ENCODE measurements around the gene SMAP1.
A peak's percentile ranks its signal among the peaks of the same experiment; 100 is the strongest.
"Not testable (repeated sequence)": the region's sequence is repeated elsewhere in the genome, so short reads cannot be mapped to it uniquely, and the experiment has no call there.

The SMAP1 gene

DNA sequence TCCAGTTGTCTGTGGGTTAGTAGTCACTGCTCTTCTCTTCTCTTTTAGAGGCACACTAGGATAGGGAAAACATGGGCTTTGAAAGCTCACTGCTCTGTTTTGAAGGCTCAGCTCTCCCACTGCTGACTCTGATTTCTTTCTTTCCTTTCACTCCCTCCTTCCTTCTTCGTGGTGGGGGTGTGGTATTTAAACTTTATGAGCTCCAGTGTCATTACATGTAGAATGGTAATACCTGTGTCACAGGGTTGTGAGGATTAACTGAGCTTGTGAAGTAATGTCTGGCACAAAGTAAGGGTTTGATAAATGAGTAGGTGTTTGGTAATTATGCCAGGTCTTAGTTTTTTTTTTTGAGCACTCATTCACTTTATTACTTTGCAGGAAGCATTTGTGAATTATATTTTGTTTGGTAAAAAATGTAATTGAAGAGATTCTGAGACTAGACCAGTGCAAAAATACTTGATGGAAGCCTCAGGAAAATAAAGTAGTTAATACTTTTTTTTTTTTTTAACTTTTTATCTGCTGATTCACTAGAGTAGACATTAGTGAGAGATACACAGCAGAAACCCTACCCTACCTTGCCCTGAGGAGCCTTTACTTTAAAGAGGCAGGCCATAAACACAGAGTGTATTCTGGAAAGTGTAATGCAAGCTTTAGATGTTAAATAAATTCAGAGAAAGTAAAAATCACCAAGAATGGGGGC, 17.3 kb downstream of the SMAP1 start:
- DNase-seq: no peak

DNA sequence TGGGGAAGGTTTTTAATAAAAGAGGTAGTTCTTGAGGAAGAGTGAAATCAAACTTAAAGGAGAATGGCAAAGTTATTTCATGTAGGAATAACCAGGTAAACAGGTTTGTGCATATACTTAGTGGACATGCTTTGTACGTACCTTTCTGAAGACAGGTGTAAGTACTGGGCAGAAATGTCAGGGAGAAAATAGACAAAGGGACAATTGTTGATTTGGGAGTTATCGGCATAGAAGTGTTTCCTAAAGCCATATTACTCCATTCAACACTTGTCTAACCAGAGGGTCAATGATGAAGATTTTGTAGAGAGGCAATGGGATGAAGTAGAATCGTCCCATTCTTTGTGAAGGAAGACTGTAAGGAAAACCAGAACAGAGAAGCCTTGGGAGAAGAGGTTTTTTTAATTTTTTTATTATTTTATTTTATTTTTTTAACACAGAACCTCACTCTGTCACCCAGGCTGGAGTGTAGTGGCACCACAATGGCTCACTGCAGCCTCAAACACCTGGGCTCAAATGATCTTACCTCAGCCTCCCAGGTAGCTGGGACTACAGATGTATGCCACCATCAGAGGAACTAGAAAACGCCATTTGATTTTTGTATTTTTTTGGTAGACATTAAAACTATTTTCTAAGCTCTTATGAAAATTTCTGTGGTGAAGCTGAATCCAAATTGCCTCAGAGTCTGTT, 18.0 kb downstream of the SMAP1 start:
- DNase-seq: no peak

DNA sequence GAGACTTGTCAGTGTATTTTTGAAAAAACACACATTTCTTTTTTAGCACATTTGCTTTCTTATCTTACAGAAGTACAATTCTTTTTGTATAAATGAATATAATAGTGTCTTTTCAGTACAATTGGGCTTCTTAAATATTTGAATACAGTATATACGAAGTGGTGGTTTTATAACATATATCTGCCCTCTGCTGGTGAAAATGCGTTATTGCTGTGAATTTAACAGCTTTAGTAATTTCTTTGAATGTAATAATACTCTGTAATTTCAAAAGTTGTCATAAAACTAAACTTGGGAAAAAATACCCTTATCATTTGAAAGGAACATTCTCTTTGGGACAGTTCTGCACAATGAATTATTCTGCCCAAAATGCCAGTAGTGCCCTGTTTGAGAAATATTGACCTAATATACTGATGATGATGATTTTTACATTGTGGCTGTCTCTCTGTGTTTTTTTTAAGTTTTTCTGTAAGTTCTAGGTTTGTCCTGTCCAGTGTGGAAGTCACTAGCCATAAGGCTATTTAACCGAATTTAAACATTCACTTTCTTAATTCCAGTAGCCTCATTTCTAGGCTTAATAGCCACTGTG, 19.0 kb downstream of the SMAP1 start:
- peak; percentile 36 for DNase-seq

DNA sequence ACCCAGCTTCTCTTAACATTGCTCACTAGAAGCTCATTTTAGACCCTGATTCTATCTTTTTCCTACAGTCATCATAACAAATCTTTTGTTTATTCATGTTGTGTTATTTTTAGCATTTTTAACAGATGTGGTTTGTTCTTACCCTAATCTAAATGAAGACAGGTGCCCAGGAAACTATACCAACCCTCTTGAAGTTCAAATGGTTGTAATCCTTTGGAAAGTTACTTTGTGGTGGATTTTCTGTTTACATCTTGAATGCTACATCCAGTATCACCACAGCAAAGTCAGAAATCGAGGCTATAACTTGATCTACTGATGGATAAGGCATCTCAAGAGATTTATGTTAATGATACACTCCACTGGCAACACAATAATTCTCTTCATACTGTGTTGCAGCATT, 26.2 kb downstream of the SMAP1 start:
- no peak for DNase-seq

DNA sequence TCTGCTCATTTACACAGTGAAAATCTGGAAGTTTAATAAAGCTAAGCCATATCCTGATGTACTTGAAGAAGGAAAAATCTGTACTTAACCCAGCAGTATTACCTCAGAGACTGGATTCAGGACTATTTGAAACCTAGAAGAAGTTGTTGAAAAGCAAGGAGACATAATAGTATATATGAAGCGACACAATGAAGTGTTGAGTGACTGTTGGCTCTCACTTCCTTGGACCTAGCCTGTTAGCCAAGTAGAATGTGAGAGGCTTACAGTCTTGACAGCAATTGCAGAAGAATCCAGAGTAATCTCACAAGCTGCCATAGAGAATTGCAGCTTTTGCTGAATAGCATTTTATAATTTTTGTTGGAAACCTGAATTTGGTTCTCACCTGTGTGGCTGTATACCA, 26.7 kb downstream of the SMAP1 start:
- DNase-seq: no peak

DNA sequence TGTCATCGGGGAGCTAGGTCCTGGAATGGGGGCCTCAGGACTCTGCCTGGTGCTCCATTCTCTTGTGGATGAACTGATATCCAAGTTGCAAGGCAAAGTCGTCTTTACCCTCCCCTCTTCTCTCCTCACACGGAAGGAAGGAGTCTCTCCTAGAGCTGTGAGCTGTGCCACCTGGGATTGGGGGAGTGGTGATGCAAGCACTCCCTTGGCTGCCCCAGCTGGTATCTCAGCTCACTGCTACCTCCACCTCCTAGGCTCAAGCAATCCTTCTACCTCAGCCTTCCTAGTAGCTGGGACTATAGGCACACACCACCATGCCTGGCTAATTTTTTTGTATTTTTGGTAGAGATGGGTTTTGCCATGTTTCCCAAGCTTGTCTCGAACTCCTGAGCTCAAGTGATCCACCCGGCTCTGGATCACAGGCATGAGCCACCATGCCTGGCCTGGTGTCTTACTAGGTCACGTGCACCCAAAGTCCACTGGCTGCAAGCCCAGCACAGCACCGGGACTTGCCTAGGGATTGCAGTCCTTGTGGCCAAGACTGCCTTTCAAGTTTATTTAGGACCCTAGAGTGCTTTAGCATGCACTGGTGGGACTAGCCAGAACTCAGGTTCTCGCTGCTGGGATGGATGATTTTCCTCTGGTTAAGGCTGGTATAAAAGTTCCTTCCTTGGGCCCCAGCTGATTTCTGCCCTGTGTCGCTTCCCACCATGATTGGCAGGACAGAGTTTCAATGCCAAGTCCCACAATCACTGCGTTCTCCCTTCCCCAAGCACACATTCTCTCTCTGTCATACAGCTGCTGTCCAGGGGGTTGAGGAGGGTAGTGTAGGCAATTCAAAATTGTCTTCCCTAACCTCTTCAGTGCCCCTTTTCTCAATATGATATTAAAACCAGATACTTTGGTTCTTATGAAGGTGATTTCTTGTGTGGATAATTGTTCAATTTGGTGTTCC, 33.5 kb downstream of the SMAP1 start:
- DNase-seq: no peak

DNA sequence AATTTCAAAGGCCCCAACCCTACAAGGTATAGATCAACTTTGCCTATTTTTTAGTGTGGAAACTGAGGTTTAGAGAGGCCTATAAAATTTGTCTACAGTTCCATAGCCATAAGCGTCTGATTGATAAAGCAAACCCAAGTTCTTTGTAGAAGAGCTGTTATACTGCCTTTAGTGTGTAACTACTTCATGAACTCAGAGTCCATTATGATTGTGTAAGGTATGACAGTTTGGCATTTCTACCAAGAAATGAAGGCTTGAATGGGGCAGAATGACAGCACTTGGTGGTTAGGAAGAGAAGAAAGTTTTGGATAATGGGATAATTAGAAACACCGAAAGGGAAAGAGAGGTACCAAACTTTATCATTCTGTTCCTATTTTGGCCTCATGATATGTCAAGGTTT, 38.1 kb downstream of the SMAP1 start:
- DNase-seq: no peak

DNA sequence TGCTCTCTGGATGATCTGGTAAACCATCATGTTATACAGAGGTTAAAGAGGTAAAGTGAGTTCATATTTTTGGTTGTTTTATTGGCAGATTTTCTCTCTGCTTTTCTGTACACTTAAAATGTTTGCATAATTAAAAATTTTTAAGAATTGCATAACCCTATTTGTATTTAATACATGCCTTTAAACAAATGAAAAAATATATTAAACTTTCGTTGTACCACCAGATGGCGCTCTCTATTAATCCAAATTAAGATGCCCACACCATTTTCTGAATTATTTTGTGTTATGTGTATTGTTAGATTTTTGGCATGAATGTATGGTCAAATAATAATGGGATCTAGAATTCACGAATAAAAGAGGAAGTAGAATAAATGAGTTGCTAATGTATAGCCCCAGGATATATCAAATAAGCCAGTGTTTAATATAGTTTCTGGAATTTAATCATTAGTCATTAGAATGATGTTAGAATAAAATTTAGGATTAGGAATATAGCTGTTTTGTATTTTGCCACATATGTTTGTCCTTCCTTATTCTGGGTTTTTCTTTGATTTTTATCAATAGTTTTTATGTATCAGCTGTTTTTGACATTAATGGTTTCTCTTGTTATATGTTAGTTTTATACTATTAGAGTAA, 38.9 kb downstream of the SMAP1 start:
- peak; percentile 78 for DNase-seq

DNA sequence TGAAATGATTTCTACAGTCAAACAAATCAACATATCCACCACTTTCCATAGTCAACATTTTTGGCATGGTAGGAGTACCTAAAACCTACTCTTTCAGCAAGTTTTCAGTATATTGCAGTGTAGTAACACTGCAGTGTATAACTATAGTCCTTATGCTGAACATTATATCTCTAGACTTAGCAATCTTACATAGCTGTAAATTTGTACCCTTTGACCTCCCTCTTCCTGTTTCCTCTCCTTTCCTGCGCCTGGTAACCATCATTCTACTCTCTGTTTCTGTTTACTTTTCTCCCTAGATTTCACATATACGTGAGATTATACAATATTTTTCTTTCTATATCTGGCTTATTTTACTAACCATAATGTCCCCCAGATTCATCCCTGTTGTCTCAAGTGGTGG, 40.2 kb downstream of the SMAP1 start:
- no peak for DNase-seq

DNA sequence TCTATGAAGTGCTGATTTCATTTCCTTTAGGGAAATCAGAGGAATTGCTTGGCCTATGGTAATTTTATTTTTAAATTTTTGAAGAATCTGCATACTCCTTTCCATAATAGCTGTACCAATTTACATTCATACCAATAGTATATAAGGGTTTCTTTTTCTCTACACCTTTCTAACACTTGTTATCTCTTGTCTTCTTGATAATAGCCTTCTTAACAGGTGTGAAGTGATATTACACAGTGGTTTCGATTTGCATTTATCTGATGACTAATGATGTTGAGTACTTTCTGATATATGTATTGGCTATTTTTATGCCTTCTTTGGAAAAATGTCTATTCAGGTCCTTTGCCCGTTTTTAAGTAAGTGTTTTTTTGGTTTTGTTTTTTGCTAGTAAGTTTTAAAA, 40.8 kb downstream of the SMAP1 start:
- DNase-seq: no peak

DNA sequence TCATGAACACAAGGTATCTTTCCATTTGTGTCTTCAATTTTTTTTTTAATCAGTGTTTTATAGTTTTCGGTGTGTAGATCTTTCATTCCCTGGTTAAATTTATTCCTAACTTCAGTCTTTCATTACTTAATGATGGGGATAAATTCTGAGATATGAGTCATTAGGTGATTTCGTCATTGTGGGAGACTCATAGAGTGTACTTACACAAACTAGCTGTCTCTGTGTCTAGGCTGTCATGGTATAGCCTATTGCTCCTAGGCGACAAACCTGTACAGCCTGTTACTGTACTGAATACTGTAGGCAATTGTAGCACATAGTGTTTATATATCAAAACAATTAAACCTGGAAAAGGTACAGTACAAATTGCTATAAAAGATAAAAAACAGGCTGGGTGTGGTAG, 42.1 kb downstream of the SMAP1 start:
- DNase-seq: no peak

DNA sequence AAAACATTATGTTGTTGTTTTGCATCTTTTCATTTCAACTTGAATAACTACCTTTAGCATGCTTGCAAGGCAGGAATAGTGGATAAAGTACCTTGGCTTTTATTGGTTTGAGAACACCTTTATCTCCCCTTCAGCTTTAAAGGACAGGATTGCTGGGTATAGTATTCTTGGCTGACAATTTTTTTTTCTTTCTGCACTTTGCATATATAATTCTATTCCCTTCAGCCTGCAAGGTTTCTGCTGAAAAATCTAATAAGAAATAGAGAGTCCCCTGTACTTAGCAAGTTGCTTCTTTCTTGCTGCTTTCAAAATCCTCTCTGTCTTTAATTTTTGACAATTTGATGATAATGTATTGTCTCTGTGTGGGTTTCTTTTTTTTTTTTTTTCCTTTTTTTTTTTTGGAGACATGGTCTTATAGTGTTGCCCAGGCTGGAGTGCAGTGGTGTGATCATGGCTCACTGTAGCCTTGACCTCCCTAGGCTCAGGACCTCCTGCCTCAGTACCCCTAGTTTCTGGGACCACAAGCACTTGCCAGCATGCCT, 47.1 kb downstream of the SMAP1 start:
- DNase-seq: no peak

DNA sequence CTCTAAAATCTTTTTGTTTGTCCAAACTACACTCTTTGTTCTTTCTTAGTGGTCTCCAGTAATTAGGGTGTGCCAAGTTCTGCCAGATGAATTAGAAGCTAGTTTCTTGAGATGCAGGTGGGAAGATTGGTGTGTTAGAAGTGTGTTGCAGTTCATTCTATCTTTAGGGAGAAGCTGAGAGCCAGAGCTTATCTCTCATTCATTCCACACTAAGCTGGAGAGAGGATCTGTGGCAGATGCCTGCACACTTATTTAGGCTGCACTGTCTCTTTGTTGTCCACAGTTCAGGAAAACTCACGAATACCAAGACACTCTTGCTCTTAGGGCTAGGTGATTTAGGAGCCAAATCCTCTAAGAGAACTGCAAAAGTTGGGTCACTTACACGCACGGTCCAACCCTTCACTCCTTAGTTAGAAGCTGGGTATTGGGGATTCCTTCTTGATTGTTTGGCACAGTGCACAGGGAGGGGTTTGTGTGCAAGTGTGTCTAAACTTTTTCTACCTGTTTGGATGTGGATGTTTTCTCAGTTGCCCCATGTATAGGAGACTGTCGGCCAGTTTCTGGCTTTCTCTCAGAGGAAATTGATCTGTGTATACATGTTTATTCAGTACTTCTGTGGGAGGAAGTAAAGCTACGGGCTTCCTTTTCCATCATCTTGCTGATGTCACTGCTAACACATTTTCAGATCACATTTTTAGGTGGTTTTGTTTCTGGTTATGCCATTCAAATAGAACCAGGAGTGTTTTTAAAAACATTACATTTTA, 49.5 kb downstream of the SMAP1 start:
- DNase-seq: no peak

DNA sequence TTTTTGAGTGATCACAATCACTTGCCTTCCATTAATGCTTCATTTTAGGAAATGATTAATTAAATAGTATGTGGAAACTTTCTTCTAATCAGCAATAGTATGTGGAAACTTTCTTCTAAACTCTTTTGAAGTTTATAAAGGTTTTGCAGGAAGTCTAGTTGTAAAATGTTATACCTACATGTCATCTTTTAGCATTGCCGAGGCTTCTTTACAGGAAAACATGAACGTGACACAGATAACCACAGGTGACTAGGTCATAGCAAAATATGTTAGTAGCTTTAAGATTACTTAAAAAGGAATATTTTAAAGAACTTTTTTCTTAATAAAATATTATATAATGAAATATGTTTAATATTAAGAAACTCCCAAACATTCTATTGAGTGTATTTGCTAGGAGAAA, 56.8 kb downstream of the SMAP1 start:
- DNase-seq: no peak

DNA sequence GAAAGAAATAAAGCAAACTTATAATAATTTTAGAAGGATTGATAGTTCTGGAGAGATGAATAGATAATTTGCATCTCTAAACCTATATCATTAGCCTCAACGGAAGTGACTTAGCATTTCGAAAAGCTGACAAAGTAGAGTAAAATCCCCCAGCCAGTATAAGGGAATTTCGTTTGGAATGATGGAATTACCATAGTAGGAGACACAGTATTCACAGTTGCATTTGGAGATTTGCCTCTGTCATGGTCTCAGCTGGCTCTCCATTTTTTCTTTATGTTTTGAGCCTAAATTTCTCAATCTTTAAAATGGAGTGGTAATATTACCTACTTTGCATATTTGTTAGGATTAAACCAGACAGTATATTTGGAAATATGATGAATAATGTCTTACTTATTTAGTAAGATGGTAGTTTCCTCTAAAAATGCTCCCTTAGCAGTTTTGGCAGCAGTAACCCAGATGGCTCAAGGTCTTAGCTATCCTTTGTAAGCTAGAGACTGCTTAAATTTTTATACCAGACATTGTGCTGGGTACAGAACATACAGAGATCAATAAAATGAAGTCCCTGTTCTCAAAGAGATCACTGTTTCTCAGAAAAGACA, 58.2 kb downstream of the SMAP1 start:
- DNase-seq: no peak

DNA sequence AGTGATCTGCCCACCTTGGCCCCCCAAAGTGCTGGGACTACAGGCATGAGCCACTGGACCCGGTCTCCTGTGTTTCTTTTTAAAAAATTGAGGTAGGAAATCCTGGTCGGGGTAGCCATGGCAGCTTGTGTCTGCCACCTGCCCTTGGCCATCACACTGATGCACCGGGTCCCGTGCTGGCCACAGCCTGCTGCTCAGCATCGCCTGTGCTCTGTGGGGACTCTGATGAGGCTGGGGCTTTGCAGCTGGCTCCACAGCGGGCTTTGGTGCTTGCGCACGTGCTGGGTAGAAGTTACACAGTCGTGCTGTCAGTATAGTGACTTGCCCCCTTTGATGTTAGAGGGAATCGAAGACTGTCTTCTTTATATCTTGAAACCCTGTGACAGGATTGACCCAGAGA, 66.7 kb downstream of the SMAP1 start:
- no peak for DNase-seq

DNA sequence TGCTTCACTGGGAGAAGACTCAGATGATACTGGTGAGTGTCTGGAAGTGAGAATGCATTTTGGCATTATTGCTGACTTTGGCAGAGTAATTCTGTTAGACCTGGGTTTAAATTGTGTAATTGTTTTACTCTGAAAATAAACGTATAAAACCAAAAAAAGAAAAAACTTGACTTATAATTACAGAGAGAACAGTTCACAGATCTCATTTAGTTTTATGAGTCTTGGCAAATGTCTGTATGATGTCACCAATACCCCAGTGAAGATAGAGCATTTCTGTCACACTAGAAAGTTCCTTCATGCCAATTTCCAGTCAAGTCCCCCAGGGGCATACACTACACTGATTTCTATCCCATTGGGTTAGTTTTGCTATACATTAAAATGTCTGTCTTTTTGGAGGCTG, 67.3 kb downstream of the SMAP1 start:
- DNase-seq: no peak

DNA sequence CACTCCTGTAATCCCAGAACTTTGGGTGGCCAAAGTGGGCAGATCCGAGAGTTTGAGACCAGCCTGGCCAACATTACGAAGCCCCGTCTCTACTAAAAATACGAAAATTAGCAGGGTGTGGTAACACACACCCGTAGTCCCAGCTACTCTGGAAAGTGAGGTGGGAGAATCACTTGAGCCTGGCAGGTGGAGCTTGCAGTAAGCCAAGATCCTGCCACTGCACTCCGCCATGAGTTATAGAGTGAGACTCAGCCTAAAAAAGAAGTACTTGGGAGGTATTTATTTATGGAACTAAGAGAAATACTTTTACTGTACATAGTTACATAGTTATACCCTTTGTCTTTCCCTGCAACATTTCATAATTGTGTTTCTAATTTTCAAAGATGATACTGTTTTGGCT, 67.8 kb downstream of the SMAP1 start:
- DNase-seq: no peak

DNA sequence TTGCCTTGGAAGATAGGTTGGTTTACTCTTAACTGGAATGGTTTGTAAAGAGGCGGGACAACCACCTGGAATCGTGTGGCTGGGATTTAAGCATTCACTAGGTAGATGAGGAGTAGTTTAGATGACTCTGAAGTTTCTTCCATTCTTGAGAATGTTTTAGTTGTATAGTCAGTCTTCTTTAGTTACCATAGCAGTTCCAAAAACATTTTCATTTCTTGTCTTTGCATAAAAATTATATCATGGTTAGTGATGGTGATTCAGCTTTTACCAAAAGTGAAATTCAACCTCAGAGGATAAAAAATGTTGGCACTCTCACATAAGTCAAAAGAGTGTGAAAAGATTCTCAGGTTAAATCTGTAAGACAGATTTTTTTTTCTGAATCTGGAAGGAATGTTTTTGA, 70.3 kb downstream of the SMAP1 start:
- no peak for DNase-seq

DNA sequence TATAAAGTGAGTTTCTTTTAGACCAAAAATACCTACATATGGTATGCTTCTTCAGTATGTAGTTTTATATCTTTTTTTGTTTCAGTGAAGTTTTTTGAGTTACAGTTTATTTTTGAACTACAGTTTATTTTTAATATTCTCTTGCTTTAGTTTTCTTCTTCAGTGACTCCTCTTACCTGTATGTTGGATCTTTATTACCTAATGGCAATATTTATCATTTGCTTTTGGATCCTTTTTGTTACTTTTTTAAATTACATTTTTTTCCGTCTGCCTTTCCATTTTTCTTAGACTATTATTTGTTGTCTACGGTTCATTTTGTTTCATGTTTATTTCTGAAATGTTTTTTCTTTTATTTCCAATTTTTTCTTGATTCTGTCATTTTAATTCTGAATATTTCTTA, 71.9 kb downstream of the SMAP1 start:
- DNase-seq: no peak

DNA sequence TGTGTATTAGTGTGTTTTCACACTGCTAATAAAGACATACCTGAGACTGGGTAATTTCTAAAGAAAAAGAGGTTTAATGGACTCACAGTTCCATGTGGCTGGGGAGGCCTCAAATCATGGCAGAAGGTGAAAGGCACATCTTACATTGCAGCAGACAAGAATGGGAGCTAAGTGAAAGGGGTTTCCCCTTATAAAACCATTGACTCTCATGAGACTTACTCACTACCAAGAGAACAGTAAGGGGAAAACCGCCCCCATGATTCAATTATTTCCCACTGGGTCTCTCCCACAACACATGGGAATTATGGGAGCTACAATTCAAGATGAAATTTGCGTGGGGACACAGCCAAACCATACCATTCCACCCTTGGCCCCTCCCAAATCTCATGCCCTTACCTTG, 73.1 kb downstream of the SMAP1 start:
- not testable (repeated sequence) for DNase-seq

Measured in NCI-H2029 treated with DMSO at 0.1 percent for 48 hours (cell line).